Measurements from ENCODE around the gene FOXL1.

DNA sequence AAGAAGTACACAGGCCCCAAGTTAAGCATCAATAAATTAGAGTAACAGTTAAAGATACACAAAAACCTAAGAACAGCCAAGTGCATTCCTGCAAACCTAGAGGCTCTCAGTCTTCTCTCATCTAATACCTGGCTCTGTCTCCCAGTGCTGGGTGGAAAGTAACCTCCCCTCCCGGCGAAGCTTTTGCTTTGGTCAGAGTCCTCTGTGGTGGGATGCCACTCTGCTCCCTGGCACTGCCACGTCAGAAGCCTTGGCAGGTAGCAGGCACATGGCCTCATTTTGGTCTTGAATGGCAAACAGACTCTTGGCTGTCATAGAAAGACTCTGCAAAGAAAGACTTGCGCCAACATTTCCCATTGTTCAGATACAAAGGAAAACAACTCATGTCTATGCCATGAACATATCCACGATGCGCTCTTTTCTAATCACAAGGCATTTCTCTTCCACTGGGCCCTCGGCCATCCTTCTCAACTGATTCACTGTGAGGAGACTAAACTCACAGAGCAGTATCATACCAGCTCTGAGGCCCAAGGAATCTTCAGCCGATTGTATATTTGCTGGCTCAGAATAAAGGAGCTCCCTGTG lies 44.5 kb upstream of the FOXL1 start:
- TF ChIP-seq CTCF (IDR thresholded peaks at IDR 0.05), result no peak
- no peak for TF ChIP-seq EP300 (IDR thresholded peaks at IDR 0.05)

Data from sigmoid colon (tissue), 4 donors.